Astrocyte of the cerebellum (primary cell): Measurements from ENCODE around the gene DEF6.

Experiments
- DNase-seq: peaks from one replicate; pipeline ENCODE4 v3.0.0-alpha.2; 2011; ENCODE audit warnings: low read depth
- H3K4me3 ChIP-seq: 2 replicates; pipeline ENCODE4 v1.5.1; 2011; ENCODE audit warnings: mild to moderate bottlenecking, low read depth, low read length, moderate library complexity
- CTCF ChIP-seq: IDR thresholded peaks from 2 replicates; pipeline ENCODE4 v1.5.1; 2012; ENCODE audit warnings: low read length, low read depth, moderate library complexity, mild to moderate bottlenecking; ENCODE audit errors: missing control alignments
- in situ Hi-C: cut with HindIII; loops from 2 replicates; pipeline ENCODE4 v1.10.0; 2017; ENCODE audit warnings: low sequenced_read_pairs

Gene DEF6

GRCh38 chr6:35258858-35259193, 38.8 kb upstream of the DEF6 start:
- H3K4me3 ChIP-seq, result peak overlapping the region; percentile 88
- DNase-seq, result peak; percentile 36
- in situ Hi-C loops, result no loop called here
- peak; percentile 25 for TF ChIP-seq CTCF

GRCh38 chr6:35259194-35259947, 38.2 kb upstream of the DEF6 start, which contains the start of gene ZNF76:
TSS of gene ZNF76 (plus strand) at chr6:35259735. CDS start at chr6:35281152, 21,417 bp downstream.
- DNase-seq, result peak; percentile 88
- in situ Hi-C loops, result no loop called here
- H3K4me3 ChIP-seq, result peak within 1 kb of the TSS; percentile 88
- no peak for TF ChIP-seq CTCF

DNA sequence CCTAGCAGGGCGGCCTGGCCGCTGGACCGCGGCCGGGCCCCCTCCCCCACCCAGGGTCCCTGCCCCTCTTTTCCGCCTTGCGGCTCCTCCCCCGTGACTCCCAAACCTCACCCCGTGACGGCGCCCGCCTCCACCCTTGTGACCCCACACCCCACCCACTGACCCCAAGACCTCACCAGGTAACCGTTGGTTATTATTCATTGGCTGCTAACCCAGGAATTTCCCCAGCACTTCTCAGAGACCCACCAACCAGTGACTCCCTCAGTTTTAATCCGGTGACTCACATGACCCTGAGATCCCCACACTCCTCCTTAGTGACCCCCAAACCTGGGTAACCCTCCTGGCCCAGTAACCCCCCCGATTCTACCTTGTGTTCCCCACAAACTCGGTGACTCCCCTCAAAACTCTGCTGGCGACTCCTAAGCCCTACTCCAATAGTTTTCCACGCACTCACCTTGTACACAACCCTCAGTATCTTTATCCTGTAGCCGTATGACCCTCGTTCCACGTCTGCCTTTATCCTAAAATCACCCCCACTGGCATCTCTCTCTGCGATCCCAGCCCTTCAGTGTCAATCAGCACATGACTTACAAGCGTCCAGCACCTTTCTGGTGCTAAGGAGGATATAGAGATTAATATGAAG, 37.5 kb upstream of the DEF6 start:
- no peak for TF ChIP-seq CTCF
- no peak for DNase-seq
- peak overlapping the region; percentile 88 for H3K4me3 ChIP-seq
- in situ Hi-C loops, result no loop called here

- no peak for DNase-seq
- TF ChIP-seq CTCF, result no peak
- in situ Hi-C loops, result no loop called here
- peak overlapping the region; percentile 88 for H3K4me3 ChIP-seq
These were observed 36.7 kb upstream of the DEF6 start for GRCh38 chr6:35260591-35261570.

DNA sequence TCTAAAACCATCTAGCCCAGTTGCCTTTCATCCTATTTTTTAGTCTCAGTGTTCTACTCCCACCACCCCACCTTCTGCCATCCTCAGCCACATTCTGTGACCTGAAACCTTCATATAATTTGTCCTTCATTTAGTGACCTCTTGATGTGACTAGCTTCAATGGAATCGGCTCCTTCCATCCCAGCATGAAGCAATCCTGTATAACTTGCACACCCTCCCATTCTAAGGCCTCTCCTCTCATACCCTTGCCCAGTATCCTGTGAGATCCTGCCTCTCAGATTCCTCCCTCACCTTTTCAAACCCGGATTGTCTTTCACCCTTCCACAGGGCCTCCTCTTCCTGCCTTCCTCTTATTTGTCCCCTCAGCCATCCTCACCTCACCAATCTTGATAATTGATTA, 35.0 kb upstream of the DEF6 start:
- no peak for TF ChIP-seq CTCF
- no peak overlapping the region for H3K4me3 ChIP-seq
- DNase-seq, result no peak
- in situ Hi-C loops, result no loop called here

GRCh38 chr6:35264550-35265274, 32.9 kb upstream of the DEF6 start:
- TF ChIP-seq CTCF, result no peak

More at GRCh38 chr6:35264550-35265274, 32.9 kb upstream of the DEF6 start:
- no peak overlapping the region for H3K4me3 ChIP-seq
- no peak for DNase-seq
- in situ Hi-C loops, result no loop called here
